MCF 10A (cell line): Measurements from ENCODE around the gene CCDC34. TPM values are rescaled to one million over a fixed set of nuclear protein-coding genes. Genes with fewer than 3 reads are reported as not detected.

Experiments used
- BruUV-seq: library from RNA; stranded (reverse); fragments of 400-500 nt; replicated peaks from 2 replicates; lab custom pipeline; 2021; lab: Mats Ljungman, UMichigan
- CTCF ChIA-PET: fragments of 300-600 bp; sonication (Branson Sonifier 250); formaldehyde crosslinking; extraction: SDS; loops from one replicate; lab custom pipeline; 2021; ENCODE audit warnings: antibody characterized with exemption, inconsistent platforms; lab: Yijun Ruan, JAX
- POLR2A ChIA-PET: fragments of 300-600, 350-650 bp; sonication (Branson Sonifier 250); formaldehyde crosslinking; extraction: SDS; loops from one replicate; lab custom pipeline; 2020; ENCODE audit warnings: antibody characterized with exemption, inconsistent platforms; lab: Yijun Ruan, JAX
- DNase-seq: peaks from one replicate; pipeline ENCODE4 v3.0.0-alpha.2; 2018; ENCODE audit not compliant: unreplicated experiment
- H3K27ac Mint-ChIP-seq: one replicate; pipeline ENCODE4 v1.8.0; 2022; ENCODE audit warnings: mild to moderate bottlenecking, low read depth, mixed read lengths; ENCODE audit not compliant: unreplicated experiment
- H3K27me3 Mint-ChIP-seq: one replicate; pipeline ENCODE4 v1.8.0; 2022; ENCODE audit warnings: mixed read lengths; ENCODE audit not compliant: insufficient read depth, unreplicated experiment
- H3K36me3 Mint-ChIP-seq: one replicate; pipeline ENCODE4 v1.8.0; 2022; ENCODE audit warnings: mild to moderate bottlenecking, moderate library complexity, mixed read lengths; ENCODE audit not compliant: insufficient read depth, unreplicated experiment
- H3K4me1 Mint-ChIP-seq: one replicate; pipeline ENCODE4 v1.8.0; 2022; ENCODE audit warnings: mixed read lengths; ENCODE audit not compliant: insufficient read depth, unreplicated experiment
- H3K4me3 Mint-ChIP-seq: one replicate; pipeline ENCODE4 v1.8.0; 2022; ENCODE audit warnings: mild to moderate bottlenecking, moderate library complexity, mixed read lengths; ENCODE audit not compliant: unreplicated experiment
- H3K9me3 Mint-ChIP-seq: one replicate; pipeline ENCODE4 v1.8.0; 2022; ENCODE audit warnings: mixed read lengths; ENCODE audit not compliant: unreplicated experiment
- CTCF ChIP-seq: fragments of 200-600 bp; IDR thresholded peaks from one replicate; pipeline ENCODE4 v1.8.0; 2022; ENCODE audit warnings: antibody characterized with exemption, mild to moderate bottlenecking; ENCODE audit not compliant: unreplicated experiment
- intact Hi-C: fragments of 100-400 bp; cut with micrococcal nuclease; formaldehyde crosslinking; loops from 2 replicates; pipeline ENCODE4 v1.14.1; 2022
- total RNA-seq: library from RNA; stranded (reverse); gene quantifications from 2 replicates; pipeline ENCODE4 v1.2.3, GENCODE V29; 2022

The CCDC34 gene
- total RNA-seq, 1 experiment from 2014 or later = 11.1 TPM

- peaks cover 4% of the 10 kb centered on the region for H3K36me3 Mint-ChIP-seq
- H3K4me3 Mint-ChIP-seq = no peak overlapping the region
- DNase-seq = no peak
- ChIA-PET CTCF (no interaction called here), POLR2A (no interaction called here)
- TF ChIP-seq CTCF = no peak
- H3K27me3 Mint-ChIP-seq = no peaks in the 10 kb centered on the region
- peaks cover 14% of the 10 kb centered on the region for H3K4me1 Mint-ChIP-seq
- H3K9me3 Mint-ChIP-seq = no peaks in the 10 kb centered on the region
- no peak overlapping the region for H3K27ac Mint-ChIP-seq
- no TSS peak for BruUV-seq
- intact Hi-C loops = no loop called here
Observed at GRCh38 chr11:27410272-27410671, 47.3 kb upstream of the CCDC34 start.

GRCh38 chr11:27409742-27410141 is 46.7 kb upstream of the CCDC34 start:
- Mint-ChIP-seq H3K4me1 (peaks cover 10% of the 10 kb centered on the region), H3K9me3 (no peaks in the 10 kb centered on the region), H3K36me3 (peaks cover 4% of the 10 kb centered on the region), H3K4me3 (no peak overlapping the region), H3K27me3 (no peaks in the 10 kb centered on the region), H3K27ac (no peak overlapping the region)
- DNase-seq = no peak
- ChIA-PET POLR2A (interaction anchor here (0.6 kb wide), 1 partner anchor 10 kb away, joined by 3 read pairs; no protein-coding TSS in a partner anchor), CTCF (interaction anchor here (0.6 kb wide), 1 partner anchor 10 kb away, joined by 5 read pairs; no protein-coding TSS in a partner anchor)
- intact Hi-C loops = no loop called here
- no TSS peak for BruUV-seq
- TF ChIP-seq CTCF = no peak

GRCh38 chr11:27409049-27409448 is 46.0 kb upstream of the CCDC34 start:
- Mint-ChIP-seq H3K27me3 (no peaks in the 10 kb centered on the region), H3K9me3 (no peaks in the 10 kb centered on the region), H3K27ac (no peak overlapping the region), H3K36me3 (peaks cover 3% of the 10 kb centered on the region), H3K4me3 (no peak overlapping the region), H3K4me1 (peaks cover 17% of the 10 kb centered on the region)
- intact Hi-C loops = no loop called here
- BruUV-seq = no TSS peak
- POLR2A ChIA-PET = interaction anchor here (0.6 kb wide), 1 partner anchor 11 kb away, joined by 3 read pairs; no protein-coding TSS in a partner anchor
- DNase-seq = no peak
- TF ChIP-seq CTCF = no peak
- CTCF ChIA-PET = interaction anchor here (0.6 kb wide), 1 partner anchor 9 kb away, joined by 5 read pairs; no protein-coding TSS in a partner anchor

- no peak for DNase-seq
- POLR2A ChIA-PET = interaction anchor here (0.6 to 2.0 kb wide), 4 partner anchors 13 to 301 kb away, joined by 3 to 9 read pairs (median 6); partner anchors contain the start of gene CCDC34
- H3K27ac Mint-ChIP-seq = peak overlapping the region; percentile 3
- no peaks in the 10 kb centered on the region for H3K9me3 Mint-ChIP-seq
- no peak overlapping the region for H3K4me3 Mint-ChIP-seq
- intact Hi-C loops = no loop called here
- no peaks in the 10 kb centered on the region for H3K27me3 Mint-ChIP-seq
- H3K36me3 Mint-ChIP-seq = no peaks in the 10 kb centered on the region
- no peak for TF ChIP-seq CTCF
- CTCF ChIA-PET = interaction anchor here (0.6 to 1.0 kb wide), 3 partner anchors 27 to 180 kb away, joined by 3 to 5 read pairs (median 3); no protein-coding TSS in a partner anchor
- H3K4me1 Mint-ChIP-seq = peaks cover 17% of the 10 kb centered on the region
- BruUV-seq = no TSS peak
Observed at GRCh38 chr11:27408246-27408800, 45.3 kb upstream of the CCDC34 start.
